SH-SY5Y (cell line): Measurements from ENCODE around the gene SEMA6B.

Experiments used
- GATA2 ChIP-seq: IDR thresholded peaks from 2 replicates; pipeline ENCODE4 v1.6.1; 2011; ENCODE audit warnings: mild to moderate bottlenecking, low read depth, low read length
- GATA3 ChIP-seq: IDR thresholded peaks from 2 replicates; pipeline ENCODE4 v1.6.1; 2011; ENCODE audit warnings: low read depth, mild to moderate bottlenecking, low read length, moderate library complexity

SEMA6B gene

GRCh38 chr19:4519521-4520277 lies 39.8 kb downstream of the SEMA6B start:
- TF ChIP-seq GATA2 (no peak), GATA3 (no peak)

- no peak for TF ChIP-seq GATA3
- TF ChIP-seq GATA2 = no peak
These were observed 40.4 kb downstream of the SEMA6B start for GRCh38 chr19:4519172-4519496.

- TF ChIP-seq GATA2 = no peak
- TF ChIP-seq GATA3 = no peak
These were observed 40.9 kb downstream of the SEMA6B start, which contains the start of gene PLIN4 for GRCh38 chr19:4518345-4519171. TSS of gene PLIN4 (minus strand) at chr19:4518486. CDS start at chr19:4518272, 214 bp downstream.

GRCh38 chr19:4517451-4518057 lies 41.9 kb downstream of the SEMA6B start:
- TF ChIP-seq GATA2 = no peak
- no peak for TF ChIP-seq GATA3

- TF ChIP-seq GATA3 (no peak), GATA2 (no peak)
These were observed 42.6 kb downstream of the SEMA6B start for GRCh38 chr19:4516939-4517300.

GRCh38 chr19:4516199-4516938 lies 43.1 kb downstream of the SEMA6B start:
- no peak for TF ChIP-seq GATA3
- TF ChIP-seq GATA2 = no peak

- no peak for TF ChIP-seq GATA2
These were observed 43.8 kb downstream of the SEMA6B start for GRCh38 chr19:4515732-4516131.

GRCh38 chr19:4513248-4513647 lies 46.2 kb downstream of the SEMA6B start:
- no peak for TF ChIP-seq GATA2
- no peak for TF ChIP-seq GATA3

- TF ChIP-seq GATA3 = no peak
- TF ChIP-seq GATA2 = no peak
These were observed 47.4 kb downstream of the SEMA6B start for GRCh38 chr19:4512070-4512469.

- TF ChIP-seq GATA2 (no peak), GATA3 (no peak)
These were observed 48.0 kb downstream of the SEMA6B start for GRCh38 chr19:4511300-4512054.

GRCh38 chr19:4510435-4511255 lies 48.8 kb downstream of the SEMA6B start:
- TF ChIP-seq GATA3 = no peak
- no peak for TF ChIP-seq GATA2

GRCh38 chr19:4508698-4509097 lies 50.8 kb downstream of the SEMA6B start:
- TF ChIP-seq GATA2 = no peak
- TF ChIP-seq GATA3 = no peak

- no peak for TF ChIP-seq GATA2
- no peak for TF ChIP-seq GATA3
These were observed 51.7 kb downstream of the SEMA6B start for GRCh38 chr19:4507804-4508203.

- TF ChIP-seq GATA3 (no peak), GATA2 (no peak)
These were observed 52.4 kb downstream of the SEMA6B start for GRCh38 chr19:4507150-4507452.
